ENCODE results near the gene MARCHF11. TPM values are rescaled to one million over a fixed set of nuclear protein-coding genes. Genes with fewer than 3 reads are reported as not detected.

Gene MARCHF11
- total and polyA plus RNA-seq, 2 of the 8 experiments (the other 6 are each of a cell fraction or from before 2014, with no cell fraction given), result 0.27 to 0.82 TPM

DNA sequence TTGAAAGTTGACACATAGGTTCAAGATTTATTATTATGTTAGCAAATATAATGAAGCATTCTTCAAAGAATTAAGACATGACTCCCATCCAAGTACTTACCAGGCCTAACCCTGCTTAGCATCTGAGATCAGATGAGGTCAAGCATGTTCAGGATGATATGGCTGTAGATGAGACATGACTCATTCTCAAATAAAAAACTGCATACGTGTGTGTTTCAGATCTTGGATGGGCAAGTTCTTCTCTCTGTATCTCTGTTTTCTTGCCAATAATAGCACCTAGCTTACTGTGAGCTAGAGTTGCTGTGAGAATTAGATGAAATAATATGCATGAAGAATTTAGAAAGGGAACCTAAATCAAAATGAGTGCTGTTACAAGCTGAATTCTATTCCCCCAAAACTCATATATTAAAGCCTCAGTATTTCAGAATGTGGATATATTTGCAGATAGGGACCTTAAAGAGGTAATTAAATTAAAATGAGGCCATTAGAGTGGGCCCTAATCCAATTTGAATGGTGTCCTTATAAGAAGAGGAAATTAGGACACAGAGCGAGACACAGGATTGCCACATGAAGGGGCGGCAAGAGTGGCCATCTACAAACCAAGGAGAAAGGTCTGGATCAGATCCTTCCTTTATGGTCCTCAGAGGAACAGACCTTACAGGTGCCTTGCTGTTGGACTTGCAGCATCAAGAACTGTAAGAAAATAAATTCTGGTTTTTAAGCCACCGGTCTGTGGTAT, 146.2 kb downstream of the MARCHF11 start:
- no peak overlapping the region for H3K18ac ChIP-seq (ENCODE audit: extremely low read depth, low read length)
- no peak overlapping the region for H3K56ac ChIP-seq (replicated peaks; ENCODE audit: insufficient read length, low read depth, low read length)
- H4K8ac ChIP-seq (ENCODE audit: extremely low read depth, insufficient read depth, low read length), result no peak overlapping the region
- no peak overlapping the region for H3K4me2 ChIP-seq (ENCODE audit: insufficient read depth in 1 of 2, low read depth in 2 of 2, low read length in 2 of 2)
- no peak overlapping the region for H2BK120ac ChIP-seq (replicated peaks; ENCODE audit: low read depth, low read length)
- no peak overlapping the region for H2AFZ ChIP-seq (ENCODE audit: low read length)
- H3K4me3 ChIP-seq (ENCODE audit: extremely low read depth in 1 of 4, insufficient read depth in 2 of 4, low read depth in 3 of 4, low read length in 4 of 4), result no peak overlapping the region
- no peaks in the 10 kb centered on the region for H3K4me1 ChIP-seq (replicated peaks in 1 of 4; ENCODE audit: control insufficient read depth in 3 of 4, insufficient read depth in 4 of 4, low read length in 3 of 4)
- 89% methylated on average over 4 of the region's 4 CpGs; no CpG with 5 or more reads in 1 of the 2 experiments for WGBS, 2 experiments (ENCODE audit: extremely low coverage in 1 of 2, insufficient coverage in 1 of 2, insufficient read length in 1 of 2, insufficient replicate concordance in 2 of 2, low coverage in 1 of 2, low lambda C conversion rate in 2 of 2, missing lambda C conversion rate in 1 of 2)
- no peak overlapping the region for H2BK20ac ChIP-seq (ENCODE audit: low read length)
- H2AK5ac ChIP-seq (ENCODE audit: low read depth, low read length), result no peak overlapping the region
- no peaks in the 10 kb centered on the region for H3K27me3 ChIP-seq (replicated peaks in 1 of 4; ENCODE audit: control insufficient read depth in 3 of 4, extremely low read depth in 1 of 4, insufficient read depth in 3 of 4, low read length in 3 of 4)
- no peak overlapping the region for H2BK5ac ChIP-seq (ENCODE audit: low read depth, low read length)
- TF ChIP-seq TEAD4 (IDR thresholded peaks at IDR 0.05; ENCODE audit: low read depth, low read length) (no peak), SP2 (IDR thresholded peaks at IDR 0.05; ENCODE audit: low read length) (no peak)
- TF ChIP-seq, protein P1, sequence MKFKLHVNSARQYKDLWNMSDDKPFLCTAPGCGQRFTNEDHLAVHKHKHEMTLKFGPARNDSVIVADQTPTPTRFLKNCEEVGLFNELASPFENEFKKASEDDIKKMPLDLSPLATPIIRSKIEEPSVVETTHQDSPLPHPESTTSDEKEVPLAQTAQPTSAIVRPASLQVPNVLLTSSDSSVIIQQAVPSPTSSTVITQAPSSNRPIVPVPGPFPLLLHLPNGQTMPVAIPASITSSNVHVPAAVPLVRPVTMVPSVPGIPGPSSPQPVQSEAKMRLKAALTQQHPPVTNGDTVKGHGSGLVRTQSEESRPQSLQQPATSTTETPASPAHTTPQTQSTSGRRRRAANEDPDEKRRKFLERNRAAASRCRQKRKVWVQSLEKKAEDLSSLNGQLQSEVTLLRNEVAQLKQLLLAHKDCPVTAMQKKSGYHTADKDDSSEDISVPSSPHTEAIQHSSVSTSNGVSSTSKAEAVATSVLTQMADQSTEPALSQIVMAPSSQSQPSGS (IDR thresholded peaks at IDR 0.05; ENCODE audit: low read length), result no peak
- no peak overlapping the region for H3K23ac ChIP-seq (ENCODE audit: insufficient read length)
- no peak overlapping the region for H3K14ac ChIP-seq (ENCODE audit: insufficient read length)
- H3K79me1 ChIP-seq (ENCODE audit: low read depth, low read length), result no peaks in the 10 kb centered on the region
- DNase-seq (ENCODE audit: low read depth in 1 of 2, low spot score in 2 of 2), result no peak
- FAIRE-seq, result no peak
- no peak overlapping the region for H3K27ac ChIP-seq (ENCODE audit: low read depth, low read length)
- H3K9ac ChIP-seq (replicated peaks in 1 of 4; ENCODE audit: extremely low read depth in 1 of 4, low read depth in 3 of 4, low read length in 3 of 4), result no peak overlapping the region
- no peak overlapping the region for H2BK12ac ChIP-seq (ENCODE audit: low read depth, low read length)
- H4K91ac ChIP-seq (replicated peaks; ENCODE audit: insufficient read length, low read length), result no peak overlapping the region
- no peak overlapping the region for H4K5ac ChIP-seq (ENCODE audit: insufficient read length, low read depth, low read length)
- H4K20me1 ChIP-seq (replicated peaks in 1 of 2; ENCODE audit: control insufficient read depth in 1 of 2, insufficient read depth in 2 of 2, low read length in 2 of 2), result no peaks in the 10 kb centered on the region
- H3K79me2 ChIP-seq (ENCODE audit: control insufficient read depth in 1 of 2, insufficient read depth in 2 of 2, low read length in 2 of 2), result no peaks in the 10 kb centered on the region
- no peaks in the 10 kb centered on the region for H3K36me3 ChIP-seq (ENCODE audit: control insufficient read depth in 2 of 4, insufficient read depth in 4 of 4, low read length in 3 of 4)
- no peaks in the 10 kb centered on the region for H3K23me2 ChIP-seq (ENCODE audit: low read depth, low read length)
- no peaks in the 10 kb centered on the region for H3K9me3 ChIP-seq (ENCODE audit: insufficient read depth in 2 of 2, low read depth in 1 of 2, low read length in 1 of 2)
- no peak overlapping the region for H3K4ac ChIP-seq (replicated peaks; ENCODE audit: insufficient read length, low read depth, low read length)
- CTCF ChIA-PET (ENCODE audit: partially characterized antibody), result interaction anchor here (0.6 kb wide), 1 partner anchor 778 kb away, joined by 3 read pairs; no protein-coding TSS in a partner anchor
- H2BK15ac ChIP-seq (ENCODE audit: low read length), result no peak overlapping the region
- POLR2A ChIA-PET (ENCODE audit: partially characterized antibody), result no interaction called here

All from H1 (cell line).